ENCODE measurements around the gene PBX3.
"Not testable (repeated sequence)": the region's sequence is repeated elsewhere in the genome, so short reads cannot be mapped to it uniquely, and the experiment has no call there.

PBX3 gene

GRCh38 chr9:125779220-125779565 lies 32.0 kb downstream of the PBX3 start:
- not testable (repeated sequence) for DNase-seq

GRCh38 chr9:125782718-125783117 lies 35.5 kb downstream of the PBX3 start:
- DNase-seq: no peak

GRCh38 chr9:125784286-125785049 lies 37.3 kb downstream of the PBX3 start:
- no peak for DNase-seq

GRCh38 chr9:125785248-125785751 lies 38.1 kb downstream of the PBX3 start:
- no peak for DNase-seq

- DNase-seq: no peak
These were observed 40.5 kb downstream of the PBX3 start for GRCh38 chr9:125787715-125788114.

GRCh38 chr9:125789196-125789595 lies 42.0 kb downstream of the PBX3 start:
- no peak for DNase-seq

GRCh38 chr9:125794708-125795107 lies 47.5 kb downstream of the PBX3 start:
- no peak for DNase-seq

GRCh38 chr9:125795970-125796596 lies 48.9 kb downstream of the PBX3 start:
- DNase-seq: no peak

GRCh38 chr9:125797930-125798329 lies 50.8 kb downstream of the PBX3 start:
- no peak for DNase-seq

GRCh38 chr9:125803526-125803925 lies 56.4 kb downstream of the PBX3 start:
- no peak for DNase-seq

GRCh38 chr9:125805057-125805456 lies 57.9 kb downstream of the PBX3 start:
- DNase-seq: no peak

- no peak for DNase-seq
These were observed 58.4 kb downstream of the PBX3 start for GRCh38 chr9:125805586-125805985.

GRCh38 chr9:125807079-125807478 lies 59.9 kb downstream of the PBX3 start:
- no peak for DNase-seq

GRCh38 chr9:125810161-125810560 lies 63.0 kb downstream of the PBX3 start:
- no peak for DNase-seq

- DNase-seq: no peak
These were observed 63.8 kb downstream of the PBX3 start for GRCh38 chr9:125811002-125811401.

GRCh38 chr9:125812403-125812802 lies 65.2 kb downstream of the PBX3 start:
- DNase-seq: no peak

- DNase-seq: no peak
These were observed 68.4 kb downstream of the PBX3 start for GRCh38 chr9:125815568-125815967.

GRCh38 chr9:125816321-125816720 lies 69.1 kb downstream of the PBX3 start:
- DNase-seq: no peak

GRCh38 chr9:125820100-125820804 lies 73.1 kb downstream of the PBX3 start:
- DNase-seq: no peak

GRCh38 chr9:125821078-125821477 lies 73.9 kb downstream of the PBX3 start:
- DNase-seq: no peak

GRCh38 chr9:125822160-125822559 lies 75.0 kb downstream of the PBX3 start:
- DNase-seq: no peak

GRCh38 chr9:125822902-125823301 lies 75.7 kb downstream of the PBX3 start:
- DNase-seq: no peak

- not testable (repeated sequence) for DNase-seq
These were observed 76.8 kb downstream of the PBX3 start for GRCh38 chr9:125823874-125824406.

GRCh38 chr9:125825762-125826161 lies 78.6 kb downstream of the PBX3 start:
- DNase-seq: no peak
